RWPE2 (cell line): ENCODE results near the gene YAP1.

Experiments
- ATAC-seq: fragments of 200-7000 bp; cut with Tn5 transposase; 3 replicates; pipeline ENCODE4 v1.9.1; 2021; ENCODE audit warnings: low read depth
- DNase-seq: peaks from one replicate; pipeline ENCODE4 v3.0.0-alpha.2; 2020; ENCODE audit warnings: low spot score
- H3K27ac ChIP-seq: fragments of 450-650 bp; 2 replicates; pipeline ENCODE4 v1.5.1; 2017; ENCODE audit warnings: mild to moderate bottlenecking; ENCODE audit not compliant: poor library complexity, severe bottlenecking
- H3K27me3 ChIP-seq: fragments of 250-450 bp; sonication (Bioruptor Pico); 2 replicates; pipeline ENCODE4 v1.5.1; 2021; ENCODE audit warnings: mild to moderate bottlenecking, moderate library complexity; ENCODE audit not compliant: insufficient read depth, poor library complexity, severe bottlenecking
- H3K36me3 ChIP-seq: fragments of 250-450 bp; sonication (Bioruptor Pico); 2 replicates; pipeline ENCODE4 v1.5.1; 2020; ENCODE audit warnings: low read depth, mild to moderate bottlenecking, moderate library complexity
- H3K4me1 ChIP-seq: fragments of 250-450 bp; sonication (Bioruptor Pico); 2 replicates; pipeline ENCODE4 v1.5.1; 2021; ENCODE audit warnings: mild to moderate bottlenecking, moderate library complexity; ENCODE audit not compliant: insufficient read depth, poor library complexity, severe bottlenecking
- H3K4me3 ChIP-seq: fragments of 250-450 bp; sonication (Bioruptor Pico); 2 replicates; pipeline ENCODE4 v1.5.1; 2021; ENCODE audit warnings: mild to moderate bottlenecking, moderate library complexity; ENCODE audit not compliant: severe bottlenecking
- H3K9me3 ChIP-seq: fragments of 250-450 bp; sonication (Bioruptor Pico); 2 replicates; pipeline ENCODE4 v1.5.1; 2021; ENCODE audit warnings: mild to moderate bottlenecking, moderate library complexity; ENCODE audit not compliant: severe bottlenecking
- CTCF ChIP-seq: fragments of 450-650 bp; IDR thresholded peaks from one replicate; pipeline ENCODE4 v1.5.1; 2017; ENCODE audit warnings: mild to moderate bottlenecking, moderate library complexity; ENCODE audit not compliant: poor library complexity, severe bottlenecking

Gene YAP1

GRCh38 chr11:102071497-102072472, 38.5 kb upstream of the YAP1 start:
- no peak for ATAC-seq
- Histone ChIP-seq H3K36me3 (no peaks in the 10 kb centered on the region), H3K27me3 (no peaks in the 10 kb centered on the region), H3K9me3 (peaks cover 12% of the 10 kb centered on the region), H3K4me1 (no peaks in the 10 kb centered on the region), H3K4me3 (no peak overlapping the region), H3K27ac (no peak overlapping the region)
- DNase-seq: no peak
- no peak for TF ChIP-seq CTCF

GRCh38 chr11:102073253-102073652, 37.0 kb upstream of the YAP1 start:
- no peak overlapping the region for H3K4me3 ChIP-seq
- H3K36me3 ChIP-seq: no peaks in the 10 kb centered on the region
- TF ChIP-seq CTCF: no peak
- peaks cover 12% of the 10 kb centered on the region for H3K9me3 ChIP-seq
- no peaks in the 10 kb centered on the region for H3K4me1 ChIP-seq
- H3K27ac ChIP-seq: no peak overlapping the region
- ATAC-seq (no peak), DNase-seq (no peak)
- no peaks in the 10 kb centered on the region for H3K27me3 ChIP-seq

- no peak for TF ChIP-seq CTCF
- peak; percentile 88 for ATAC-seq
- no peak for DNase-seq
- Histone ChIP-seq H3K36me3 (no peaks in the 10 kb centered on the region), H3K9me3 (no peaks in the 10 kb centered on the region), H3K27me3 (no peaks in the 10 kb centered on the region), H3K27ac (no peak overlapping the region), H3K4me1 (peaks cover 8% of the 10 kb centered on the region), H3K4me3 (no peak overlapping the region)
Measured at GRCh38 chr11:102079625-102080024, 30.6 kb upstream of the YAP1 start.

- H3K9me3 ChIP-seq: no peaks in the 10 kb centered on the region
- ATAC-seq (no peak), DNase-seq (no peak)
Measured at GRCh38 chr11:102081313-102081712, 28.9 kb upstream of the YAP1 start.

More at GRCh38 chr11:102081313-102081712, 28.9 kb upstream of the YAP1 start:
- Histone ChIP-seq H3K4me1 (peaks cover 8% of the 10 kb centered on the region), H3K4me3 (no peak overlapping the region), H3K27me3 (no peaks in the 10 kb centered on the region), H3K27ac (no peak overlapping the region), H3K36me3 (no peaks in the 10 kb centered on the region)
- TF ChIP-seq CTCF: no peak
